Immature natural killer cell (primary cell): ENCODE results near the gene UBE2G1. TPM values are rescaled to one million over a fixed set of nuclear protein-coding genes. Genes with fewer than 3 reads are reported as not detected.
"Not testable (repeated sequence)": the region's sequence is repeated elsewhere in the genome, so short reads cannot be mapped to it uniquely, and the experiment has no call there.

Source experiments
- DNase-seq, 3 donors: peaks; one replicate each; pipeline ENCODE4 v3.0.0; 2022; ENCODE audit warnings: mixed read lengths in 1 of 3
- H3K27ac Mint-ChIP-seq, 6 donors: one replicate each; pipeline ENCODE4 v1.8.0; 2020; ENCODE audit warnings: mixed read lengths in 6 of 6, mild to moderate bottlenecking in 5 of 6, inconsistent platforms in 4 of 6, moderate library complexity in 3 of 6
- H3K27me3 Mint-ChIP-seq, 3 donors: one replicate each; pipeline ENCODE4 v1.8.0; 2020 to 2021; ENCODE audit warnings: low read depth in 3 of 3, mild to moderate bottlenecking in 3 of 3, mixed read lengths in 3 of 3, moderate library complexity in 3 of 3, inconsistent platforms in 1 of 3
- H3K36me3 Mint-ChIP-seq, 3 donors: one replicate each; pipeline ENCODE4 v1.8.0; 2020; ENCODE audit warnings: mixed read lengths in 3 of 3, inconsistent platforms in 2 of 3, mild to moderate bottlenecking in 2 of 3
- H3K4me1 Mint-ChIP-seq, 2 donors: one replicate each; pipeline ENCODE4 v1.8.0; 2020; ENCODE audit warnings: inconsistent platforms in 2 of 2, mild to moderate bottlenecking in 2 of 2, mixed read lengths in 2 of 2, moderate library complexity in 1 of 2
- H3K4me3 Mint-ChIP-seq, 5 donors: one replicate each; pipeline ENCODE4 v1.8.0; 2020; ENCODE audit warnings: mild to moderate bottlenecking in 5 of 5, mixed read lengths in 5 of 5, inconsistent platforms in 3 of 5, moderate library complexity in 3 of 5
- H3K9me3 Mint-ChIP-seq, 6 donors: one replicate each; pipeline ENCODE4 v1.8.0; 2020; ENCODE audit warnings: mild to moderate bottlenecking in 6 of 6, mixed read lengths in 6 of 6, inconsistent platforms in 4 of 6, moderate library complexity in 3 of 6
- polyA plus RNA-seq, 3 donors: library from polyadenylated mRNA; unstranded; fragments of 300-500 nt; fragmentation: Illumina TruSeq; gene quantifications; one replicate each; pipeline ENCODE4 v1.2.3, GENCODE V29; 2021

The UBE2G1 gene
- polyA plus RNA-seq, 3 donors from 2014 or later = 48.1 to 84.7 (median 69.3) TPM

DNA sequence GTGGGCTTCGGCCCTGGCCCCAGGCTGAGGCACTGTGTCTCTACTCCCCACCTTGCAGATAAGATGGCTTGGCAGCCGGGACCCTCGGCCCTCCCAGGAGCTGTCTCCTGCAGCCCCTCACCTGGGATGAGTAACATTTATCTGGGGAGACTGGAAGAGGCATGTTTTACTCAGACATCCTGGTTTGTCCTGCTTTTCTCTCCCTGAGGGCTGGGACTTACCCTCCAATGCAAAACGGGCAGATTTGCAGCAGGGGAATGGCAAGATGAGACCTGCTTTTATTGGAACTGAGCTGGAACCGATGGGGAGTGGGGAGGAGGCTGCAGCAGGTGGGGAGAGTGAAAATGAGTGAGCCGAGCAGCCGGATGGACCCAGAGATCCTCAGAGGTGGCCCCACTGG is 27.3 kb upstream of the UBE2G1 start:
- Mint-ChIP-seq H3K27me3 (no peaks in the 10 kb centered on the region), H3K27ac (no peak overlapping the region), H3K4me1 (peaks cover 7 to 16% of the 10 kb centered on the region in 2 donors), H3K4me3 (no peak overlapping the region), H3K36me3 (no peaks in the 10 kb centered on the region), H3K9me3 (no peaks in the 10 kb centered on the region)
- no peak for DNase-seq

- no peak for DNase-seq
- H3K9me3 Mint-ChIP-seq = no peaks in the 10 kb centered on the region
- H3K36me3 Mint-ChIP-seq = no peaks in the 10 kb centered on the region
- H3K27ac Mint-ChIP-seq = no peak overlapping the region
- no peak overlapping the region for H3K4me3 Mint-ChIP-seq
- H3K4me1 Mint-ChIP-seq = peaks cover 2 to 5% of the 10 kb centered on the region in 2 donors
- peaks cover 0 to 2% (median 2%) of the 10 kb centered on the region in 3 donors for H3K27me3 Mint-ChIP-seq
Observed at GRCh38 chr17:4389079-4389478, 22.6 kb upstream of the UBE2G1 start.

DNA sequence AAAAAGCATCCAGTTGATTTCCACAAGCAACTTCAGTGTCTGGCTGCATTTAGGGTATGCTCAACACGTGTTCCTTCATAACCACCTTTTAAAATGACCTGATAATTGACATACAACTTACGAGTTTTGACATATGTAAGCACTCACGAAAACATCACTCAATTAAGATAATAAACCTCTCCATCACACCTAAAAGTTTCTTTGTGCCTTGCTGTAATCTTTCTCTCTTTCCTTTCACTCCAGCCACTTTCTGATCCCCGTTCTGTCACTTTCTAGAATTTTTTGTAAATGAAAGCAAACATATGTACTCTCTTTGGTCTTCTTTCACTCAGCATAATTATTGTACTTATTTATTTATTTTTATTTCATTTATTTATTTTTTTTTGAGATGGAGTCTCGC is 20.7 kb upstream of the UBE2G1 start:
- Mint-ChIP-seq H3K36me3 (no peaks in the 10 kb centered on the region), H3K4me1 (no peaks in the 10 kb centered on the region), H3K27ac (no peak overlapping the region), H3K4me3 (no peak overlapping the region), H3K27me3 (peaks cover 0 to 3% (median 2%) of the 10 kb centered on the region in 3 donors), H3K9me3 (no peaks in the 10 kb centered on the region)
- no peak for DNase-seq

DNA sequence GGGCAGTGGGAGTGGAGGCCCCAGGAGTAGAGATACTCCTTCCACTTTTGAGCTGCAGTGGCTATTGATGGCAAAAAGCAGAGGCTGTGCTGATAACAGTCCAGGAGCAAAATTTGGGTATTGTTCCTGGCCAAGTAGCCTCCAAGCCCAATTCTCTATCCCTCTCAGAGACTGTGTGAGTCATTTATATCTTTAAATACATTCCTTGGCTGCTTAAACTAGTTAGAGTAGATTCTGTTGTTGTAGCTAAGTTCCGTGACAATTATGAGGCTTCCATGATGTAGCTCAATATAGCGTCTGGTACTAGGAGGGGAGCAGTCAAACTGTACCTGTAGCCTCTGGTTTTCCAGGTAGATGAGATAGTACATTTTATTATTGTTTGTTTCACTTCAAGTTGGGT is 19.9 kb upstream of the UBE2G1 start:
- DNase-seq = no peak
- H3K9me3 Mint-ChIP-seq = no peaks in the 10 kb centered on the region
- no peak overlapping the region for H3K27ac Mint-ChIP-seq
- H3K36me3 Mint-ChIP-seq = no peaks in the 10 kb centered on the region
- H3K4me1 Mint-ChIP-seq = no peaks in the 10 kb centered on the region
- H3K4me3 Mint-ChIP-seq = no peak overlapping the region
- peaks cover 0 to 3% (median 2%) of the 10 kb centered on the region in 3 donors for H3K27me3 Mint-ChIP-seq

GRCh38 chr17:4381690-4382671 is 15.5 kb upstream of the UBE2G1 start:
- DNase-seq = no peak
- Mint-ChIP-seq H3K36me3 (no peaks in the 10 kb centered on the region), H3K4me3 (no peak overlapping the region), H3K27me3 (peaks cover 0 to 4% (median 3%) of the 10 kb centered on the region in 3 donors), H3K27ac (peak overlapping the region in 3 of 6 donors; percentile 13 to 35 (median 13)), H3K9me3 (no peaks in the 10 kb centered on the region), H3K4me1 (peaks cover 2 to 6% of the 10 kb centered on the region in 2 donors)

GRCh38 chr17:4378626-4379025 is 12.2 kb upstream of the UBE2G1 start:
- peak overlapping the region in 1 of 6 donors; percentile 58 for H3K27ac Mint-ChIP-seq
- H3K4me3 Mint-ChIP-seq = no peak overlapping the region
- peaks cover 0 to 4% (median 3%) of the 10 kb centered on the region in 3 donors for H3K27me3 Mint-ChIP-seq

GRCh38 chr17:4377247-4377646 is 10.8 kb upstream of the UBE2G1 start:
- H3K36me3 Mint-ChIP-seq, H3K27me3 Mint-ChIP-seq, DNase-seq, H3K9me3 Mint-ChIP-seq: not testable (repeated sequence)
- H3K4me1 Mint-ChIP-seq = peaks cover 11 to 27% of the 10 kb centered on the region in 2 donors
- peak overlapping the region in 2 of 5 donors; percentile 9 to 34 for H3K4me3 Mint-ChIP-seq
- peak overlapping the region in 2 of 6 donors; percentile 38 to 62 for H3K27ac Mint-ChIP-seq

More at GRCh38 chr17:4378626-4379025, 12.2 kb upstream of the UBE2G1 start:
- Mint-ChIP-seq H3K36me3 (no peaks in the 10 kb centered on the region), H3K4me1 (peaks cover 11 to 21% of the 10 kb centered on the region in 2 donors), H3K9me3 (no peaks in the 10 kb centered on the region)
- no peak for DNase-seq

DNA sequence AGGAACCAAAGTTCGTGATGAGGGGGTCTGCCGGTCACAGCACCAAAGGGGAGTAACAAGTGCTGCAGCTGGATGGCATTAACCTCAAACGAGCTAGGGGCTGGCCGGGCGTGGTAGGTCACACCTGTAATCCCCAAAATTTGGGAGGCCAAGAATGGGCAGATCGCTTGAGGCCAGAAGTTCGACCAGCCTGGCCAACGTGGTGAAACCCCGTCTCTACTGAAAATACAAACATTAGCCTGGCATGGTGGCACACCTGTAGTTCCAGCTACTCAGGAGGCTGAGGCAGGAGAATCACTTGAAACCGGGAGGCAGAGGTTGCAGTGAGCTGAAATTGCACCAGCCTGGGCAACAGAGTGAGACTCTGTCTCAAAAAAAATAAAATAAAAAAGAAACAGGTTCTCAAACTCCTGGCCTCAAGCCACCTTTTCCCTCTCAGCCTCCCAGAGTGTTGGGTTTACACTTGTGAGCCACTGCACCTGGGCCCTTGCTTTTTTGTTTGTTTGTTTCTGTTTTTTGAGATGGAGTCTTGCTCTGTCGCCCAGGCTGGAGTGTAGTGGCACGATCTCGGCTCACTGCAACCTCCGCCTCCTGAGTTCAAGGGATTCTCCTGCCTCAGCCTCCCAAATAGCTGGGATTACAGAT is 9.4 kb upstream of the UBE2G1 start:
- not testable (repeated sequence) for H3K9me3 Mint-ChIP-seq, H3K27me3 Mint-ChIP-seq, DNase-seq, H3K4me3 Mint-ChIP-seq, H3K36me3 Mint-ChIP-seq
- H3K27ac Mint-ChIP-seq = peak overlapping the region in 2 of 6 donors; percentile 49 to 77
- peaks cover 11 to 27% of the 10 kb centered on the region in 2 donors for H3K4me1 Mint-ChIP-seq

- Mint-ChIP-seq H3K27me3 (peaks cover 0 to 10% (median 4%) of the 10 kb centered on the region in 3 donors), H3K9me3 (no peaks in the 10 kb centered on the region), H3K4me1 (peaks cover 11 to 27% of the 10 kb centered on the region in 2 donors), H3K27ac (peak overlapping the region; percentile 19 to 77 (median 54)), H3K36me3 (no peaks in the 10 kb centered on the region), H3K4me3 (peak overlapping the region; percentile 0 to 72 (median 51))
- peak; percentile 29 to 37 (median 36) for DNase-seq
Observed at GRCh38 chr17:4375039-4375748, 8.7 kb upstream of the UBE2G1 start.

DNA sequence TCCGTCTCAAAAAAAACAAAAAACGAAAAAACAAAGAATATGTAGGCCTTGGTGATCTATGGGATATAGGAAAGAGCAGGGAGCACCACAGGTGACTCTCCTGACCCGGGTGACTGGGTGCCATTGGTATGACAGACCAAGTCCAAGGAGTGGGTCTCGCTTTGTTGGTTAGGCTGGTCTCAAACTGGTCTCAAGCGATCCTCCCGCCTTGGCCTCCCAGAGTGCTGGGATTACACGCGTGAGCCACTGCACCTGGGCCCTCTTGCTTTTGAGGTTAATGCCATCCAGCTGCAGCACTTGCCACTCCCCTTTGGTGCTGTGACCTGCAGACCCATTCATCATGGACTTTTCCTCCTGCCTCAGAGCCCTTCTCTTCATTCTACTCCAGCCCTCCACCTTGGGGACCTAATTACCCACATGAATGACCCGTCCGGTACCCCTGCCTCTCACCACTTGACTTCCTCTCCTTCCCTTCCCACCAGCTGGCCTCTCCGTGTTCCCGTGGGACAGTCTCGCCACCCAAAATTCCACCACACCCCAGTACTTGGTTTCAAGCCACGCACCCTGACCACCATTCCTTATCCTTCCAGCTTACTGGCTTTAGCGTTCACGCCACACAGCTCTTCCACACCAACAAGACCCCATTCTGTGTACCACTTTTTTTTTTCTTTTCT is 3.2 kb upstream of the UBE2G1 start:
- no peaks in the 10 kb centered on the region for H3K36me3 Mint-ChIP-seq
- H3K4me3 Mint-ChIP-seq = no peak overlapping the region
- H3K4me1 Mint-ChIP-seq = peaks cover 11 to 24% of the 10 kb centered on the region in 2 donors
- H3K27ac Mint-ChIP-seq = no peak overlapping the region
- H3K27me3 Mint-ChIP-seq = peaks cover 5 to 15% (median 8%) of the 10 kb centered on the region in 3 donors
- DNase-seq = no peak
- no peaks in the 10 kb centered on the region for H3K9me3 Mint-ChIP-seq

DNA sequence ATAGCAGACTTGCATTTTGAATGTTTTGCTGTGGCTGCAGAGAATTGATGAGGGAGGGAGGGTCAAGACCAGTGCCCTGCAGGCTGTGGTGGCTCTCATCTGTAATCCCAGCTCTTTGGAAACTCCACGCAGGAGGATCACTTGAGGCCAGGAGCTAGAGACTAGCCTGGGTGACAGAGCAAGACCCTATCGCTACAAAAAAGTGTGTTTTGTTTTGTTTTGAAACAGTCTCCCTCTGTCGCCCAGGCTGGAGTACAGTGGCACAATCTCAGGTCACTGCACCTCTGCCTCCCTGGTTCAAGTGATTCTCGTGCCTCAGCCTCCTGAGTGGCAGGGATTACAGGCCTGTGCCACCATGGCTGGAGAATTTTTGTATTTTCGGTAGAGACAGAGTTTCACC is 1.9 kb upstream of the UBE2G1 start:
- Mint-ChIP-seq H3K36me3 (no peaks in the 10 kb centered on the region), H3K27me3 (peaks cover 8 to 15% (median 9%) of the 10 kb centered on the region in 3 donors), H3K9me3 (no peaks in the 10 kb centered on the region), H3K27ac (no peak overlapping the region), H3K4me1 (peaks cover 17 to 22% of the 10 kb centered on the region in 2 donors), H3K4me3 (no peak overlapping the region)
- DNase-seq = no peak

DNA sequence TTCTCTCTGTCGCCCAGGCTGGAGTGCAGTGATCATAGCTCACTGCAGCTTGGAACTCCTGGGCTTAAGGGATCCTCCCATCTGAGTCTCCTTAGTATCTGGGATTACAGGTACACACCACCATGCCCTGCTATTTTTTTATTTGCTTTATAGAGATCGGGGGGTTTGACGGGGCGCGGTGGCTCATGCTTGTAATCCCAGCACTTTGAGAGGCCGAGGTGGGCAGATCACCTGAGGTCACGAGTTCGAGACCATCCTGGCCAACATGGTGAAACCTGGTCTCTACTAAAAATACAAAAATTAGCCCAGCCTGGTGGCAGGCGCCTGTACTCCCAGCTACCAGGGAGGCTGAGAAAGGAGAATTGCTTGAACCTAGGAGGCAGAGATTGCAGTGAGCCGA is 702 bp upstream of the UBE2G1 start:
- DNase-seq, H3K9me3 Mint-ChIP-seq, H3K36me3 Mint-ChIP-seq: not testable (repeated sequence)
- Mint-ChIP-seq H3K4me3 (peak overlapping the region; percentile 83 to 97 (median 93)), H3K4me1 (peaks cover 27 to 28% of the 10 kb centered on the region in 2 donors), H3K27me3 (peaks cover 8 to 15% (median 9%) of the 10 kb centered on the region in 3 donors), H3K27ac (peak overlapping the region; percentile 91 to 99 (median 97))
